ENCODE results near the gene TAP2.
A peak's percentile ranks its signal among the peaks of the same experiment; 100 is the strongest.

The TAP2 gene

GRCh38 chr6:32807020-32807580 is 31.4 kb downstream of the TAP2 start:
- TF ChIP-seq, protein P1, sequence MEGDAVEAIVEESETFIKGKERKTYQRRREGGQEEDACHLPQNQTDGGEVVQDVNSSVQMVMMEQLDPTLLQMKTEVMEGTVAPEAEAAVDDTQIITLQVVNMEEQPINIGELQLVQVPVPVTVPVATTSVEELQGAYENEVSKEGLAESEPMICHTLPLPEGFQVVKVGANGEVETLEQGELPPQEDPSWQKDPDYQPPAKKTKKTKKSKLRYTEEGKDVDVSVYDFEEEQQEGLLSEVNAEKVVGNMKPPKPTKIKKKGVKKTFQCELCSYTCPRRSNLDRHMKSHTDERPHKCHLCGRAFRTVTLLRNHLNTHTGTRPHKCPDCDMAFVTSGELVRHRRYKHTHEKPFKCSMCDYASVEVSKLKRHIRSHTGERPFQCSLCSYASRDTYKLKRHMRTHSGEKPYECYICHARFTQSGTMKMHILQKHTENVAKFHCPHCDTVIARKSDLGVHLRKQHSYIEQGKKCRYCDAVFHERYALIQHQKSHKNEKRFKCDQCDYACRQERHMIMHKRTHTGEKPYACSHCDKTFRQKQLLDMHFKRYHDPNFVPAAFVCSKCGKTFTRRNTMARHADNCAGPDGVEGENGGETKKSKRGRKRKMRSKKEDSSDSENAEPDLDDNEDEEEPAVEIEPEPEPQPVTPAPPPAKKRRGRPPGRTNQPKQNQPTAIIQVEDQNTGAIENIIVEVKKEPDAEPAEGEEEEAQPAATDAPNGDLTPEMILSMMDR (IDR thresholded peaks at IDR 0.05): no peak

DNA sequence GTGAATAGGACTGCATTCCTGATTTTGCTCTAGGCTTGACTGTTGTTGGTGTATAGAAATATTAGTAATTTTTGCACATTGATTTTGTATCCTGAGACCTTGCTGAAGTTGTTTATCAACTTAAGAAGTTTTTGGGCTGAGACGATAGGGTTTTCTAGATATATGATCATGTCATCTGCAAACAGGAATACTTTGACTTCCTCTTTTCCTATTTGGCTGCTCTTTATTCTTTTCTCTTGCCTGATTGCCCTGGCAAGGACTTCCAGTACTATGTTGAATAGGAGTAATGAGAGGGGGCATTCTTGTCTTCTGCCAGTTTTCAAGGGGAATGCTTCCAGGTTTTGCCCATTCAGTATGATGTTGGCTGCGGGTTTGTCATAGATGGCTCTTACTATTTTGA is 35.1 kb downstream of the TAP2 start:
- TF ChIP-seq, protein P1 (IDR thresholded peaks at IDR 0.05): no peak

DNA sequence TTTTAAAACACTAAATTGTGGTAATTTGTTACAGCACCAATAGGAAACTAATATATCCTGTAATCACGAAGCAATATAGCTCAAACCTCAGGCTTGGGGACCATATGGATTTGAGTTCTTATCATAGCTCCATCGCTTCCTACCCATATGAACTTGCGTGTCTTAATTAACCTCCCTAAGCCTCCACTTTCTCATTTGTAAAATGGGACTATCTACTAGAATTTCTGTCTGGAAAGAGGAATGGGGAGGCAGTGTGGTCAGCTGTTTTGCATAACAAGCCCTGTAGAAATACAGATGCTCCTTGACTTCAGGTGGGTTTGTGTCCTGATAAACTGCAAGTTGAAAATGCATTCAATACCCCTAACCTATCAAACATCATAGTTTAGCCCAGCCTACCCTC is 38.8 kb downstream of the TAP2 start:
- TF ChIP-seq, protein P1 (IDR thresholded peaks at IDR 0.05): no peak

GRCh38 chr6:32799168-32799567 is 39.4 kb downstream of the TAP2 start:
- TF ChIP-seq, protein P1 (IDR thresholded peaks at IDR 0.05): no peak

- TF ChIP-seq, protein P1 (IDR thresholded peaks at IDR 0.05): peak; percentile 73
These were observed 41.4 kb downstream of the TAP2 start for GRCh38 chr6:32796848-32797776.

DNA sequence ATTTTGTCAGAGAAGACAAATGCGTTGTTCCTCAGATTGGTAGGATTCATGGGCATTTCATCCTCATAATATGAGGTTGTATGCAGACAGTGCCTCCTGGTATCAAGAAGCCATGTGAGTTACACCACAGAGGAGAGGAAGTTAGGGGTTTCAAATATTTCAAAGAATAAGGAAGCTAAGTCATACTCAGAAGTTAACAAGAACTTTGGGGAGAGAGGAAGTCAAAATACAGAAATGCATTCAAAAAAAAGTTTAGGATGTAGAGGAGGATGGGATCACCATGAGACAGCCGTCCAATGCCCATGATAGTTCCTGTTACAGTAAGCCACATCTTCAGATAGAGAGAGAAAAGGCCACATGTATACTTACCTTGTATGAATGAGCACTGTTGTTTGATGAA is 44.0 kb downstream of the TAP2 start:
- TF ChIP-seq, protein P1 (IDR thresholded peaks at IDR 0.05): no peak

DNA sequence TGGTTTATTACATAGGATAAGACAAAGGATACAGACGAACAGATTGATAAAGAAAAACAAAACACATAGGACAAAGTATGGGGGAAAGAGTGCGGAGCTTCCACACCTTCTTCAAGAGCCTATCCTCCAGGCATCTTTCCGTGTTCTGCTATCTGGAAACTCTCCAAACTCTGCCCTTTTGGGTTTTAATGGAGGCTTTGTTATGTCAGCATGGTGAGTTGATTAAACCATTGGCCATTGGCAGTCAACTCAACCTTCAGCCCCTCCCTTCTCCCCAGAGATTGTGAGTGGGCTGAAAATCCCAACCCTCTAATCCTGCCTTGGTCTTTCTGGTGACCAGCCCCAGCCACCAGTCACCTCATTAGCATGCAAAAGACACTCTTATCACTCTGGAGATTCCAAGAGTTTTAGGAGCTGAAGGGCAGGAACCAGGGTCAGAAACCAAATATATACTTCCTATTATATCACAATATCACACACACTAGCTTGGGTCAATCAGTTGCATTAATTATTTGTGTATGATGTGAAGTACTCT is 45.6 kb downstream of the TAP2 start:
- TF ChIP-seq, protein P1 (IDR thresholded peaks at IDR 0.05): no peak

All from LNCAP (cell line).